OCI-LY1 (cell line): Measurements from ENCODE around the gene LMTK2.

Experiments used
- CTCF ChIP-seq: fragments of 200-600 bp; sonication (generic), shearing (Covaris generic); IDR thresholded peaks from 2 replicates; pipeline ENCODE4 v1.5.1; 2017; ENCODE audit warnings: mild to moderate bottlenecking, antibody characterized with exemption, low read length, moderate library complexity, mixed read lengths
- EZH2 ChIP-seq: fragments of 200-600 bp; sonication (generic), shearing (Covaris generic); IDR thresholded peaks from 2 replicates; pipeline ENCODE4 v1.8.0; 2017; ENCODE audit warnings: borderline replicate concordance, mixed run types, mild to moderate bottlenecking, antibody characterized with exemption, low read length, moderate library complexity, mixed read lengths

- TF ChIP-seq EZH2 (no peak), CTCF (no peak)
These were observed 85.2 kb downstream of the LMTK2 start for GRCh38 chr7:98191668-98192431.
